Measurements from ENCODE around the gene IFNL3.

DNA sequence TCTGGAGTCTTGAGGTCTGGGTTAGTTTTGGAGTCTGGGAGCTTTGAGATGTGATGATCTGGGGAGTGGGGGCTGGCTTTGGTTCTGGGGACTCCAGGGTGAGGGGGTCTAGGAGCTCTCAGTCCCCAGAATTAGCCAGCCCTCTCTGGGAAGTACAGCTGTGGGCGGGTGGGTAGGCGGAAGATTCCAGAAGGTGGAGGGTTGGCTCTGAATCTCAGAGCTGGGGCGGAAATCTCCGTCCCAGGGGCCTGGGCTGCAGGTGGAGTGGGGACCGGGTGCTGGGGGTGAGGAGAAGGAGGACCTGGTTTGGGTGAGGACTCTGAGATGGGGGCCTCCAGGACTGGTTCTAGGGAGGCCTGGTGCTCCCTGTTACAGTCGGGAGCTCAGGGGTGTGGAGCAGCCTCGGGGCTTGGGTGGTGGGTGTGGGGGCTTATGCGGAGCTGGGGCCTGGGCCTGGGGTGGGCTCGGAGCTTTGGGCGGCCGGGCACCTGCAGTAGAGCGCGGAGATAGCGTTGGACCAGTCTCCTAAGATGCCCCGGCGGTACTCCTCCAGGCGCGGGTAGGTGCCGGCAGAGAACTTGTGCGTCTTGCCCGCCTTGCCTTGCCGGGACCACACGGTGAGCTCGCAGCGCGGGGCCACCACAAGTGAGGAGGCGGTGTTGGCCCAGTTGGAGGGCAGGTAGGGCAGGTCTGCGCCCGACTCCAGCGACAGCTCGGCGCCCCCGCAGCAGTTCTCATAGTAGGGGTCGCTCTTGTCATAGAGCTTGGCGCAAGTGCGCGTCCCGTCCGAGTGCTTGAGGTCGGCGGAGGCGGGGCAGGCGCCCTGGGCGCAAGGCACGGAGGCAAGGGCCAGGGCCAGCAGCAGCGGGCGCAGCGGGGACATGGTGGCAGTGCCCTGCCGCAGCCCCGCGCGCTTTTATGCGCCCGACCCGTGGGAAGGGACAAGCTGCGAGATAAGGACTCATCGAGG lies 41.1 kb downstream of the IFNL3 start, which contains the start of gene SYCN:
- TF ChIP-seq EZH2 (IDR thresholded peaks at IDR 0.05) = peak; percentile 70
- no peak for TF ChIP-seq POLR2AphosphoS5 (IDR thresholded peaks at IDR 0.05; ENCODE audit: borderline replicate concordance, low read depth, low read length)
- TF ChIP-seq FOXP2 (optimal IDR thresholded peaks at IDR 0.05; ENCODE audit: control extremely low read depth, extremely low read length, insufficient read depth) = no peak
